Spleen (tissue), 11 donors: ENCODE data around the gene ELMO2. TPM values are rescaled to one million over a fixed set of nuclear protein-coding genes. Genes with fewer than 3 reads are reported as not detected.

Source experiments
- DNase-seq: peaks from one replicate; pipeline ENCODE4 v3.0.0-alpha.2; 2020
- H3K27ac ChIP-seq, 8 donors: fragments of 200-600 bp; sonication (generic) in 7 of 8; 1 replicate in 4 of 8; 2 replicates in 4 of 8; pipeline versions ENCODE4 v1.5.0 to v1.8.0; 2016 to 2021; ENCODE audit warnings: inconsistent platforms in 4 of 8, mild to moderate bottlenecking in 4 of 8, moderate library complexity in 1 of 8
- H3K27me3 ChIP-seq, 7 donors: fragments of 200-600 bp; sonication (generic) in 6 of 7; replicated peaks in 1 of 7; 1 replicate in 4 of 7; 2 replicates in 3 of 7; pipeline versions ENCODE4 v1.5.0 to v1.8.0; 2016 to 2021; ENCODE audit warnings: inconsistent platforms in 3 of 7, mild to moderate bottlenecking in 1 of 7
- H3K36me3 ChIP-seq, 6 donors: fragments of 200-600 bp; sonication (generic) in 5 of 6; 1 replicate in 4 of 6; 2 replicates in 2 of 6; pipeline versions ENCODE4 v1.5.0 to v1.8.0; 2016 to 2021; ENCODE audit warnings: inconsistent platforms in 2 of 6
- H3K4me1 ChIP-seq, 6 donors: fragments of 200-600 bp; sonication (generic) in 5 of 6; 1 replicate in 3 of 6; 2 replicates in 3 of 6; pipeline versions ENCODE4 v1.5.0 to v1.8.0; 2016 to 2021; ENCODE audit warnings: inconsistent platforms in 3 of 6
- H3K4me3 ChIP-seq, 8 donors: fragments of 200-600 bp; sonication (generic) in 7 of 8; 1 replicate in 4 of 8; 2 replicates in 4 of 8; pipeline versions ENCODE4 v1.5.0 to v1.8.0; 2016 to 2021; ENCODE audit warnings: inconsistent platforms in 4 of 8, mild to moderate bottlenecking in 4 of 8, moderate library complexity in 2 of 8
- H3K9me3 ChIP-seq, 8 donors: fragments of 200-600 bp; sonication (generic) in 7 of 8; 1 replicate in 4 of 8; 2 replicates in 4 of 8; pipeline versions ENCODE4 v1.5.0 to v1.8.0; 2016 to 2021; ENCODE audit warnings: inconsistent platforms in 4 of 8
- CTCF ChIP-seq, 11 experiments: fragments of 200-600 bp in 7 of 11; fragments of 450-650 bp in 4 of 11; sonication (generic) in 4 of 11; IDR thresholded peaks in 8 of 11; conservative IDR thresholded peaks in 3 of 11; 1 replicate in 7 of 11; 2 replicates in 4 of 11; pipeline versions ENCODE4 v1.4.0 to v1.8.0; 2016 to 2021; ENCODE audit warnings: antibody characterized with exemption in 11 of 11, inconsistent platforms in 4 of 11, mild to moderate bottlenecking in 1 of 11
- POLR2A ChIP-seq, 3 donors: fragments of 450-650 bp; IDR thresholded peaks; one replicate each; pipeline ENCODE4 v1.5.1; 2017; ENCODE audit warnings: antibody characterized with exemption in 3 of 3, mild to moderate bottlenecking in 1 of 3
- POLR2AphosphoS5 ChIP-seq, 3 donors: sonication (generic); formaldehyde crosslinking; IDR thresholded peaks; one replicate each; pipeline ENCODE4 v1.5.1; 2017; ENCODE audit warnings: antibody characterized with exemption in 3 of 3
- WGBS, 5 donors: extraction: QIAGEN DNeasy Blood & Tissue Kit in 3 of 5; methylation state at CpG; one replicate each; pipeline versions ENCODE4 v1.1.5 to v1.1.7; 2013 to 2018; 5-methylcytosine and 5-hydroxymethylcytosine counted together
- intact Hi-C: fragments of 100-400 bp; cut with DNase I; formaldehyde crosslinking; loops from one replicate; pipeline ENCODE4 v1.15.0; 2023; ENCODE audit warnings: low total_unique reads
- polyA plus RNA-seq, 3 donors: library from polyadenylated mRNA; stranded (reverse); fragments of 200-250 nt; gene quantifications; one replicate each; pipeline ENCODE4 v1.2.1, GENCODE V29; 2013
- total RNA-seq, 7 donors: library from RNA; depleted of rRNA in 3 of 7; stranded (reverse); fragments of >200 nt in 3 of 7; fragmentation: NEBNext Ultra II Directional in 4 of 7; extraction: Animal tissue kit (Norgen Biotek cat#: 25700) in 4 of 7; gene quantifications; one replicate each; pipeline versions ENCODE4 v1.1.0 to v1.2.1, GENCODE V29; 2016 to 2021
- donor health status: healthy with polysubstance abuse.
- donor health status: DM: no; HTN: no; CAD: no; lungs with moderate emphysema.
- donor health status: DM: no; HTN: no; CAD: no.
- donor health status: Bipolar disorder and iron deficiency.
- donor health status: healthy.
- donor health status: DM: no; HTN: no; CAD: no.
- donor health status: DM: yes; HTN: yes; CAD: no.

ELMO2 gene
- total and polyA plus RNA-seq, 10 donors = 17.2 to 80.2 (median 61.0) TPM

DNA sequence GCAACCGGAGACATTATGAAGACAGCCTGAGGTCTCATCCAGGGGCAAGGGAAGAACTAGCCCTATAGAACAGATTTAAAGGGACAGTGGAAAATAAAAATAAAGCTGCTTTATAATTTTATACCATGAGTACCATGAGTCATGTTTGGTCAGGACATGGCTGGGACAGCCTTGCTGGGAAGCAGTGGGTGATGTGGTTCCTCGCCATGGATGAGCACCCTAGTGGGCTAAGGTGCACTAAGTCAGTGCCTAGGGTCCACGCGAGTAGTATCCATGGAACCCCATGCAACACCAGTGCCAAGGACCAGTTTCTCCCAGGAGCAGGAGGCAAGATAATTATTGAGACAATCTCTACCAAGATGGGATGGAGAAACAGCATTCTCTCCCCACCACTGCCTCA lies 33.4 kb upstream of the ELMO2 start:
- Histone ChIP-seq H3K27ac (no peak overlapping the region), H3K4me3 (no peak overlapping the region), H3K36me3 (no peaks in the 10 kb centered on the region), H3K27me3 (peaks cover 0 to 21% (median 0%) of the 10 kb centered on the region in 7 donors), H3K4me1 (no peaks in the 10 kb centered on the region), H3K9me3 (peaks cover 0 to 7% (median 1%) of the 10 kb centered on the region in 8 donors)
- intact Hi-C loops = no loop called here
- TF ChIP-seq POLR2AphosphoS5 (IDR thresholded peaks at IDR 0.05) = no peak
- TF ChIP-seq POLR2A (IDR thresholded peaks at IDR 0.05) = no peak
- no peak for TF ChIP-seq CTCF (IDR thresholded peaks at IDR 0.05 in 8 of 11, conservative IDR thresholded peaks at IDR 0.05 in 3 of 11)
- no peak for DNase-seq
- 84 to 92% (median 86%) methylated on average over 4 of the region's 4 CpGs for WGBS, 5 donors

DNA sequence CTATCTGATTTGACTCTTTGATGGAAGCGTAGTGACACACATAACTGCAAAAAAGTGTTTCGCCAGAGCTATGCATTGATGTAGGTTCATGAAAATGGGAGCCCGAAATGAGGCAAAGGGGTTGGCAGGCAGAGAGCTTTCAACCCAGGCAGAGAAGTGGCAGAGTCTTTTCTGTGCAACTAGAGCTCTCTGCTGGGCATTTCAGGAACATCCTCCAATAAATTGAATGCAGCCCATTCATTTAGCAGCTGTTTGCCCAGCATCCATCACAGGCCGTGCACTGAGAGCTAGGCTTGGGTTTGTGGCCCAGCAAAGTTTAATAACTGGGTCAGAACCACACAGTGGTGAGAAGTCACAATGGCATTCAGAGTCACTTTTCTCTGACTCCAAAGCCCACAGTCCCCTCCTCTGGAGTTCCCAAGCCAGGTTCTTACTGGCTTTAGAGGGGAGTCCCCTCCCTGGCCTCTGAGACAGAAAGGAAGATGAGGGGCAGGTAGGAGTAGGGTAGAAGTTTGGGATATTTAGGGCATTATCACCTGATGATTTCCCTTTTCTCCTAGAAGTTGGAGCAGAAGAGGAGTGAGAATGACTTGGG lies 31.8 kb upstream of the ELMO2 start:
- H3K36me3 ChIP-seq = no peaks in the 10 kb centered on the region
- peaks cover 0 to 21% (median 0%) of the 10 kb centered on the region in 7 donors for H3K27me3 ChIP-seq
- no peaks in the 10 kb centered on the region for H3K4me1 ChIP-seq
- H3K27ac ChIP-seq = no peak overlapping the region
- 62 to 78% (median 69%) methylated on average over 4 of the region's 4 CpGs for WGBS, 5 donors
- TF ChIP-seq POLR2A (IDR thresholded peaks at IDR 0.05) (no peak), POLR2AphosphoS5 (IDR thresholded peaks at IDR 0.05) (no peak), CTCF (IDR thresholded peaks at IDR 0.05 in 8 of 11, conservative IDR thresholded peaks at IDR 0.05 in 3 of 11) (peak in 3 of 11 experiments; percentile 17 to 45 (median 22))
- intact Hi-C loops = no loop called here
- no peak for DNase-seq
- H3K9me3 ChIP-seq = no peaks in the 10 kb centered on the region
- H3K4me3 ChIP-seq = no peak overlapping the region

DNA sequence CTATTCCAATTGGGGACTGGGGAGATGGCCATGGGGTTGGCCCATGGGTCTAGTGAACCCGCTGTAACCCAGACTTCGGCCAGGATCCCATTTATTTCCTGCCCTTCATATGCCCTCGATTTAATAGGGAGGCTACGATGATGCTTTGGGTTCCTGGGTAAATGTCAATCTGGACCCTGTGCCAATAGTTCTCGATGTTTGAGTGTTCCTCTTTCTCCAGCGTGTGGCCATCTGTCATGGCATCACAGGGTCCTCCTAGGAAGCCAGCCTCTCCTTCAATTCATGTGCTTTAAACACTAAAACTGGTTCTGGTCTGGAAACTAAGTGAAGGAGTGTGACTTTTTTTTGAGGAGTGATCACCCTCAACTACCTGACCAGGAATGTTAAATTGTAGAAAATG lies 28.7 kb upstream of the ELMO2 start:
- DNase-seq = no peak
- intact Hi-C loops = no loop called here
- Histone ChIP-seq H3K36me3 (no peaks in the 10 kb centered on the region), H3K4me1 (no peaks in the 10 kb centered on the region), H3K4me3 (no peak overlapping the region), H3K27ac (no peak overlapping the region), H3K9me3 (no peaks in the 10 kb centered on the region), H3K27me3 (peaks cover 0 to 31% (median 1%) of the 10 kb centered on the region in 7 donors)
- TF ChIP-seq POLR2AphosphoS5 (IDR thresholded peaks at IDR 0.05) (no peak), POLR2A (IDR thresholded peaks at IDR 0.05) (no peak), CTCF (IDR thresholded peaks at IDR 0.05 in 8 of 11, conservative IDR thresholded peaks at IDR 0.05 in 3 of 11) (no peak)
- 84 to 93% (median 92%) methylated on average over 6 of the region's 6 CpGs for WGBS, 5 donors

DNA sequence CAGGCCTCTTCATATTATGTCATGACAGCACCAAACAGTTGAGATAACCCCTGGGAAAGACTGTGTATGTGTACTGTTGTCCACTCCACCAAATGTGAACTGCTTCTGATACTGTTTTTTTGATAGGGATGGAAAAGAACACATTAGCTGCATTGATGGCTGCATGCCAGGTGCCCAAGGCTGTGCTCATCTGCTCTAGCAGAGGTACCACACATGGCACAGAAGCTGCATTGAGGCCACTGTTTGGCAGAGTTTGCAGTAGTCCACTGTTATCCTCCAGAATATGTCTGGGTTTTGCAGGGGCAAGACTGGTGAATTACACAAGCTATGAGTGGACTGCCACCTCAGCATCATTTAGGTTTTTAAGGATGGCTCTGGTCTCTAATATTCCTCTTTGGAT lies 28.2 kb upstream of the ELMO2 start:
- DNase-seq = no peak
- Histone ChIP-seq H3K36me3 (no peaks in the 10 kb centered on the region), H3K27me3 (peaks cover 0 to 31% (median 6%) of the 10 kb centered on the region in 7 donors), H3K9me3 (no peaks in the 10 kb centered on the region), H3K4me1 (no peaks in the 10 kb centered on the region), H3K27ac (no peak overlapping the region), H3K4me3 (no peak overlapping the region)
- TF ChIP-seq POLR2AphosphoS5 (IDR thresholded peaks at IDR 0.05) (no peak), POLR2A (IDR thresholded peaks at IDR 0.05) (no peak), CTCF (IDR thresholded peaks at IDR 0.05 in 8 of 11, conservative IDR thresholded peaks at IDR 0.05 in 3 of 11) (no peak)
- intact Hi-C loops = no loop called here
